GM10266 (cell line): Measurements from ENCODE around the gene ANKRD66.
"Not testable (repeated sequence)": the region's sequence is repeated elsewhere in the genome, so short reads cannot be mapped to it uniquely, and the experiment has no call there.

Experiments used
- DNase-seq: peaks from one replicate; pipeline ENCODE4 v3.0.0; 2012; ENCODE audit errors: extremely low spot score
- TF ChIP-seq, protein P1 (sequence below): IDR thresholded peaks from 2 replicates; pipeline ENCODE4 v1.5.1; 2012; ENCODE audit warnings: mild to moderate bottlenecking, low read depth; ENCODE audit not compliant: control insufficient read depth, insufficient read depth; ENCODE audit errors: missing control alignments

ANKRD66 gene

DNA sequence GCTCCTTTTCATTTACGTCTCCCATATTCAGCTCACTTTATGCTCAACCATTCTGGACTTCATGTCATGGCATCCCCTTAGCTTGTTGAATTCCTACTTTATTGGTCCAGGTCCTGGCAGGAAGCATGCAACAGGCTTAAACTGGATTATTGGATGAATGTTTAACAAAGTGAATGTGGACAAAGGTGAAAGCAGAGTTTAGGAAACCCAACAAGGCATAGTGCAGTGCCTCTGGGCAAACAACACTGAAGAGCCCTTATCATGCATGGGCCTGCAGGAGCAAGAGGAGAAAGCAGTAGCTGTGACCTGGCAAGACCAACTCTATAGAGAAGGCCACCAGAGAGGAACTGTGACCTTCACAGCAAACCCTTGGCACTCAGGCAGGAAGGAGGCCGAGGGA is 5.3 kb upstream of the ANKRD66 start:
- no peak for DNase-seq
- TF ChIP-seq, protein P1, sequence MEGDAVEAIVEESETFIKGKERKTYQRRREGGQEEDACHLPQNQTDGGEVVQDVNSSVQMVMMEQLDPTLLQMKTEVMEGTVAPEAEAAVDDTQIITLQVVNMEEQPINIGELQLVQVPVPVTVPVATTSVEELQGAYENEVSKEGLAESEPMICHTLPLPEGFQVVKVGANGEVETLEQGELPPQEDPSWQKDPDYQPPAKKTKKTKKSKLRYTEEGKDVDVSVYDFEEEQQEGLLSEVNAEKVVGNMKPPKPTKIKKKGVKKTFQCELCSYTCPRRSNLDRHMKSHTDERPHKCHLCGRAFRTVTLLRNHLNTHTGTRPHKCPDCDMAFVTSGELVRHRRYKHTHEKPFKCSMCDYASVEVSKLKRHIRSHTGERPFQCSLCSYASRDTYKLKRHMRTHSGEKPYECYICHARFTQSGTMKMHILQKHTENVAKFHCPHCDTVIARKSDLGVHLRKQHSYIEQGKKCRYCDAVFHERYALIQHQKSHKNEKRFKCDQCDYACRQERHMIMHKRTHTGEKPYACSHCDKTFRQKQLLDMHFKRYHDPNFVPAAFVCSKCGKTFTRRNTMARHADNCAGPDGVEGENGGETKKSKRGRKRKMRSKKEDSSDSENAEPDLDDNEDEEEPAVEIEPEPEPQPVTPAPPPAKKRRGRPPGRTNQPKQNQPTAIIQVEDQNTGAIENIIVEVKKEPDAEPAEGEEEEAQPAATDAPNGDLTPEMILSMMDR, result no peak

DNA sequence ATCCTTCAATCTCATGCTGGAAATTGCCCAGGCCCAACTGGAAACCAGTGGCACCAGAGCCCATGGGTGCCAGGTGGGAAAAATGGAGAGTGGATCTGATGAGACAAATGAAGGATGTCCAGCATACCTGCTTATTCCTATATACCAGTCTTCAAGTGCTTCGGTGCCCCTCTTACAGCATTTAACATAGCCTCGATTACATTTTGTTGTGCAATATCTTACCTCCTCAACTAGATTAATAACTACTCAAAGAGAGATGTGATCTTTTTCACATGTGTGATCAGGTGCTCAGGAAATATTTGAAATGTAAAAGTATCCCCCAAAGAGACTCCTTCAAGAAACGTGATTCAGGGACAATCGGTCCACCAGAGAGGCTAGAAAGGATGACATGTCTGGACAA is 4.8 kb upstream of the ANKRD66 start:
- TF ChIP-seq, protein P1, result no peak
- DNase-seq, result no peak

DNA sequence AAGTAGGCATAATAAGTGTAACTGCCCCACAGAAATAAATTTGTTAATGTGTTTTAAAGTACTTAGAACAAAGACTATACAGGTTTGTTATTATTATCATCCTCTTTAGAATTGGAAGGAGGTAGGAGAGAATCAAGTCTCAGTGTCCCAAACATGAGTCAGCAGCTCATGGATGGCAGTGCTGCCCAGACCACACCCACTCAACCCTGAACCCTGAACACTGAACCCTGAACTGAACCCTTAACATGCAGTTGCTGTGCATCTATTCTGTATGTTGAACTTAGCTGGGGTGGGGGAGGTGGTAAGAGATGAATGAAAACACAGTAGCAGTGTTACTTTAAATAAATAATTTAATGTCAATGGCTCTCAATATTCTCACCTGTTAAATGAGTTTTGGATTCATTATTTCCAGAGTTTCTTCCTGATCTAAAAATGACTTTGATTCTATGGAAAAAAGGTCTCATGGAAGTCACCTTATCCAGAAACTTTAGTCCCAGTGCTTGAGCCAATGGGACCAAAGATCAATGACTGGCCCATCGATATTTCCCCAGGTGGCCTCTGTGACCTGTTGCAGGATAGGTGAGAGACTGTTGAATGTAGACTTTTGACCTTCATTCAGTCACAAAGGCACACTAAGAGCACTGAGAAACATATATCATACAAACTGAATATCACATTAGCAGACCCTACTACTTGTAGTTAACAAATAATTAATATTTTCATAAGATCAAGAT is 3.1 kb upstream of the ANKRD66 start:
- DNase-seq, result no peak
- TF ChIP-seq, protein P1, result no peak

DNA sequence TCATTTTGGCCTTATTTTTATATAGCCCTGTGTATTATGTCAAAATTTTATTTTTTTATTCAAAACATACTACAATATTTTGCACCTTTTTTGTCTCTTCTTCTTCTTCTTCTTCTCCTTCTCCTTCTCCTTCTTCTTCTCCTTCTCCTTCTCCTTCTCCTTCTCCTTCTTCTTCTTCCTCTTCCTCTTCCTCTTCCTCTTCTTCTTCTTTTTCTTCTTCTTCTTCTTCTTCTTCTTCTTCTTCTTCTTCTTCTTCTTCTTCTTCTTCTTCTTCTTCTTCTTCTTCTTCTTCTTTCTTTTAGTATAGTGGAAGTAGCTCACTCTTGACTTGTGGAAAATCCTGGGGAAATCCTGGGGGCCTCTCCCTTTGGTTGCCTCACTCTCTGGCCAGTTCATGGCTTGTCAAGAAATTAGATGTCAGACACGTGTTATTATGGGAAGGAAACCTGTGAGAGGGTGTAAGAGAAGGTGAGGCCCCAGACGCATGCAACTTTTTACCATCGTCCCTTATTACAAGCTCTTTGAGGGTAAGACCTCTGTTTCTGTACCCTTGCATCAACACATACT is 2.5 kb upstream of the ANKRD66 start:
- not testable (repeated sequence) for DNase-seq

DNA sequence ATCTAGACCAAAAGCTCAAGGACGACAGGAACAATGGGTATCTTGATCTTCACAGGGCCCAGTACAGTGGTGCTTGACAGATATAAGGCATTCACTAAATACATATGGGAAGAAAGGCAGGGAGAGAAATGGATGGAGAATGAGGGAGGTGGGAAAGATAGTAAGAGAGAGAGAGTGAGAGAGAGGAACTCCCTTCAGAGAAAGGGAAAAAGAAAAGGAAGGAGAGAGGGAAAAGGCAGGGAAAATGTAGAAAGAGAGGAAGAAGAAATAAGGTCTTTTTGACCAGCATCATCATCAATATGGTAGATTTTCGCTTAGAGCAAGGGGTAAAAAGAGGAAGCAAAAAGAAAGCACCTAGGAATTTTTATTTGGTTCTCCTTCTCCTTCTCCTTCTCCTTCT is 760 bp upstream of the ANKRD66 start:
- TF ChIP-seq, protein P1, result no peak
- DNase-seq, result no peak

DNA sequence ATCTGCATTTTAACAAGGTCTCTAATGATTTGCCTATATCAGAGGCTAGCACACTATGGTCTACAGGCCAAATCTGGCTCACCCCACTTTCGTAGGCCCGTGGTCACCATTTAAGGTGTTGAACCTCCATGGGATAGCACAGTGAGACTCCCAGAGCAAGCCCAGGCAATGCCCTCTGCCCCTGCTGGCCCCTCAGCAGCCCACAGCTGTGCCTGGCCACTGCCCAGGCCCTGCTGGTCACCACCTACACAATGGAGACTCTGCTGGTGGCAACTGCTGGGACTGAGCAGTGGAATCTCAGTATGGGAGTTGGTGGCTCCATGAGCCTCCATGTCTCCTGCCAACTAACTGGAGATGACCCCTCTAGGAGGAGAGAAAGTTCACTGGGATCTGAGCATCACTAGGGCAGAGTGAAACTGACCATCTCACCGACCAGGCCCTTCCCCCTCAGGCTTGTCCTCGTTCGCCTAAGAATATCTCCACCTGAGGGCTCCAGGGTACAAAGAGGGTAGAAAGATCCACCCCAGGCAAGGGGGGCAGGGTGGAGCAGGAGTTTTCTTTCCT is 2.3 kb downstream of the ANKRD66 start:
- TF ChIP-seq, protein P1, result no peak
- DNase-seq, result no peak

DNA sequence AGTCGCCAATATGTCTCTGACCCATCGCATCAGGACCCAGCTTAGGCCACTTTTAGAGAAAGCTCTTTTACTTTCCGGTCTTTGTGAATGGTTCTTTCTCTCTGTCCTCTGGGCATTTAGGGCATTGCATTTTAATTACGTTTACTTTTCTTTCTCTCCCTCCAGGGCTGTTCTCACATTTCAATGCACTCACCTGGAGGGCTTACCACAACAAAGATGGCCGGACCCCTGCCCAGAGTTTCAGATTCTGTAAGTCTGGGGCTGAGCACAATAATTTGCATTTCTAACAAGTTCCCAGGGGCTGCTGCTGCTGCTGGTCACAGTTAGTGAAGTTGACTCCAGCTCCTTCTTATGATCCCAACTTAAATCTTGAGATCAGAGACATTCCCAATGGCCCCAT is 3.0 kb downstream of the ANKRD66 start:
- TF ChIP-seq, protein P1, result no peak

More for the DNA sequence above, 3.0 kb downstream of the ANKRD66 start:
- DNase-seq, result no peak
